NCI-H1105 treated with DMSO at 0.1 percent for 48 hours (cell line): Measurements from ENCODE around the gene CROCC2.
"Not testable (repeated sequence)": the region's sequence is repeated elsewhere in the genome, so short reads cannot be mapped to it uniquely, and the experiment has no call there.

Experiments used
- DNase-seq: peaks from one replicate; lab custom pipeline; 2025; lab: John Stamatoyannopoulos, UW

CROCC2 gene

DNA sequence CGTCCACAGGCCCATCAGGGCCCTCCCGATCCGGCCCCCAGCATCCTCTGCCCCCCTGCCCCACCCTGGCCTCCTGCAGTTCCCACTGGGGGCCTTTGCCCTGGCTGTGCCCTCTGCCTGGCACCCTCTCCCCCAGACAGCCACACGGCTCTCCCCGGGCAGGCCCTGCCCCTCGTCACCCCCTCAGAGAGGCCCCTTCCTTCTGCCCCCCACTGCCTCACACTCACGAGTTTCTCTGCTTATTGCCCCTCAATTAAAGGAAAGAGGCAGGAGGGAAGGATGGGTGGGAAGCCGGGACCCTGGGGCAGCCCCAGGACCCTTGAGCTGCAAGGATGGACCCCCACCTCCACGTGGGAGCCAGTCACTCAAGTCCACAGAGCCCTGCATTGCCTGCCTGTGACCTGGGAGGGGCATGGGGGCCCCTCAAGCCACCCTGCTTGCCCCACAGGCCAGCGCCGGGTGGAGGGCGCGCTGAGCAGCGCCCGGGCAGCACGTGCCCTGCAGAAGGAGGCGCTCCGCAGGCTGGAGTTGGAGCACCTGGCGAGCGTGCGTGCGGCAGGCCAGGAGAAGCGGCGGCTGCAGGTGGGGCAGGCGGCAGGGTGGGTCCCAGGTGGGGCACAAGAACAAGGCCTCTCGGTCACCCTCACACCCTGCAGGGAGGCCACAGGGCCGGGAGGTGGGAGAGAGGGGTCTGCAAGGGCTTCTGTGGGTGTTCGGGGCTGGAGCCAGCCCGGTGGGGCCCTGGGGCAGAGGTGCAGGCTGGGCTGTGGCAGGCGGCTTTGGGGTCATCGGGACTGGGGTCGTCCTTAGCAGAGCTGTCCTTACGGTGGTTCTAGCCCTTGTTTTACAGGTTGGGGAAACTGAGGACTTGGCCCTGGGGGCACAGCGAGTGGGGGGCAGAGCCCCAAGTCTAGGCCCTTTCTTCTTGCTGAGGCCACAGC, 61.8 kb downstream of the CROCC2 start:
- no peak for DNase-seq

DNA sequence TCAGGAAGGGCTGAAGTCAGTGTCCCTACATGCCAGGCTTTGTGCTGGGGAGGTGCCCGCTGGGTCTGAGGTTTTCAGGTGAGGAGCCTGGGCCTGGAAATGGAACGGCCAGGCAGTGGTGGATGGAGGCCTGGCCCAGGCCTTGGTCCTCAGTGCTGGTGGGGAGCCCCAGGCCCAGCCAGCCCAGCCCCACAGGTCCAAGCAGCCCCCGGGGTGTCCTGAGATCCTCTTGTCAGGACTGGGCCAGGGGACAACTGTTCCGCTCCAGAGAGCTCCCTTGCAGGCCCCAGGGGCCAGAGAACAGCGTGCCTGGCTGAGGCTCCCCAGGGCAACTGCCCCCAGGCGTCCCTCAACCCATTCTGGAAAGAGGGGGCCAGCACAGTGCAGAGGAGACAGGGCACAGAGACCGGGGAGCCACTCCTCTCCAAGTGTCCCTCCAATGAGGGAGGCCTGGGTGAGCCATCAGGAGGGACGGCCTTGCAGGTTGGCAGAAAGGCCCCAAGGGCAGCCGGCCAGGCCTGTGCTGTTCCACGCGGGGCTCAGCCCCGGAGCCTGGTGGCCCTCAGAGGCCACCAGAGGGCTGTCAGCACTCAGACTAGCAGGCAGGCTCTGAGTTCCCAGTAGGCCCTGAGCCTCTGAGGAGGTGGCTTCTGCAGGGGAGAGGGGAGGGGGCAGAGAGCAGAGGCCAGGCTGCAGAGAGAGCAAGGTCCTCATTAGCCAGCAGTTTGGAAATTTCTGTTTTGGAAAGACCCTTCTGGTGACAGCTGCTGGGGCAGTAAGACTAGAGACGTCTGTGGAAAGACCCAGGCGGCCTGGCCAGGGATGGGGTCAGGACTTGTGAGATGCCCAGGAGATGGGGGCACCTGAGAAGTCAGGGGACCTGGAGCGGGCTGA, 62.8 kb downstream of the CROCC2 start:
- DNase-seq = no peak

DNA sequence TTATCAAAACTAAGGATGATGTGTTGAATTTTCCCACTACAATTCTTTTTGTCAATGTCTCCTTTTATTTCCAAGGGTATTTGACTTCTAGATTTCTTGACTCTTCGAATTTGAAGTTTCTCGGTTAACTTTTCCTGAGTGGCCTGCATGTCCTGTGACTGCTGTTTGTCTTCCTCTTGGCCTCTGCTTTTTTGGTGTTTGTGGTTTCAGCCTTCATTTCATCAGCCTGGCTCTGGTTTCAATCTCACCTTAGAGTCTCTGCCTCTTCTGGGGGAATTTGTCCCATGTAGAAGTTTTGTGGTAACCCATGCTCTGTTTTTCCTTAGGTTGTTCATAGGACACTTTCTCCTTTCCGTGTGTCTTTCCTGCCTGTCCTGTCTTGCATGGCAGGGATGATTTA, 64.0 kb downstream of the CROCC2 start:
- no peak for DNase-seq

DNA sequence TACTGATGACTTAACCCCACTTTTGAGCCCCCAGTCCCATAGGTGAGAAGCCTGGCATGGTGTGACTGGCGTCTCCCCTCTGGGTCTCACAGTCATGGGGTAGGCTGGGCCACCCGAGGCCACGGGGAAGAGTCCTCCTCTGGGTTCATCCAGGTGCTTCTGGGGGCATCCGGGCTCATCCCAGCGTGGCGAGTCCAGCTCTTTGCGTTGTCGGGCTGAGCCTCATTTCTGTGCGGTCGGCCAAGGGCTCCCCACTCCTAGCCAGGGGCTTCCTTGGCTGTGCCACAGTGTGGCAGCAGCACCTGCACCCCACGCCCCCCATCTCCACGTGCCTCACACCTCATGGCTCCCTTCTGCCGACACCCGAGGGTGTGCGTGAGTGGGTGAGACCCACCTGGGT, 64.7 kb downstream of the CROCC2 start:
- DNase-seq = no peak

DNA sequence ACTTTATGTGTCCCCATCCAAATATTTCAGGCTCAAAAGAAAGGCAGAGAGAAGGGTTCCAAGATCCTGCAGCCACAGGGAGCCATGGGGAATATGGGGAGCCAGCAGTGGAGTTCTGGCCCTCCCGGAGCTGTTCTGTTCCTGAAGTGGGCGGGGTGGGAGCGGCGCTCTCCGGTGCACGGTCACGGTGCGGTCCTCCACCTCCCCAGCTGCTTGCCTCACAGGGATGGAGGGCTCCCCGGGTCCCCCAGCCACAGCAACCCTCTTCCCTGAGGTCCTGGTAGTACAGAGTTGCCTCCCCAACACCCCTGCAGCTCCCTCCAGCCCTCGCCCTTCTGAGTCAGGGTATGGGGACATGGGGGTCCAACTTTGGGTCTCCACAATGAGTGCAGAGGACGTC, 66.1 kb downstream of the CROCC2 start:
- no peak for DNase-seq

DNA sequence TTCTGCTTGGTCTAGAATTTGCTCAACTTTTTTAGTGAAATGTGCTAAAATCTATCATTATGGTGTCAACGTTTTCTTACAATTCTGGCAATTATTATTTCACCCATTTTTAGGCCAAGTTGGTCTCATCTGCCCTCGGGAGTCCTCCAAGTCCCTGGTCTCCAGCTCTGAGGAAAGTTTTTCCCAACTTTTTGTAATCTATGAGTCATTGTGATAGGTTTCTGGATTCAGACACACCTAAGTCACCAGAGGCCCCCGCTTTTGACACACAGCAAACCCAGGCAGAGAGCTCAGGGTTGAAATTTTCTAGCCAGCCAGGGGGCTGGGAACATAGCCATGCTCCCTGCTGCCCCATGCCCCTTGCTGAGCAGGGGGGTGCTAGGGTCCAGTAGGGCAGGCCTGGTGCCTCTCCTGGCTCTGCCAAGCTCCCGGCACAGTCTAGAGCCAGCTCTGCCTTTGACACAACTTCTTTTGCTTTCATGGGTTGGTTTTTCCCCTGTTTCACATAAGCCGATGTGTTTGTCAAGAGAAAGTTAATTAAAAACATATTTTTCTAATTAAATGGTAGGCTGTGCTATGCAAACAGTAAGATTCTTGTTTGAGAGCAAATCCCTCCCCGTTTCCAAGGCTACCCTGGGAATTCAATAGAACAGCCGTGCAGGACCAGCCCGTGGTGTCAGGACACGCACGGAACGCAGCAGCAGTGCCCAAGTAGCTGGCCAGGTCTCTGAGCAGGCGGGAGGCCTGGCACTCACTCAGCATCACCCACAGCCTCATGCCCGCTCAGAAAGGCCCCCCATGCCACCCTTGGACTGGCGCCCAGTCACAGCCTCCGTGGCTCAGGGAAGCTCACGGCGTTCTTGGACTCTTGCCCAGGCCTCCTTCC, 66.7 kb downstream of the CROCC2 start:
- peak; percentile 27 for DNase-seq

DNA sequence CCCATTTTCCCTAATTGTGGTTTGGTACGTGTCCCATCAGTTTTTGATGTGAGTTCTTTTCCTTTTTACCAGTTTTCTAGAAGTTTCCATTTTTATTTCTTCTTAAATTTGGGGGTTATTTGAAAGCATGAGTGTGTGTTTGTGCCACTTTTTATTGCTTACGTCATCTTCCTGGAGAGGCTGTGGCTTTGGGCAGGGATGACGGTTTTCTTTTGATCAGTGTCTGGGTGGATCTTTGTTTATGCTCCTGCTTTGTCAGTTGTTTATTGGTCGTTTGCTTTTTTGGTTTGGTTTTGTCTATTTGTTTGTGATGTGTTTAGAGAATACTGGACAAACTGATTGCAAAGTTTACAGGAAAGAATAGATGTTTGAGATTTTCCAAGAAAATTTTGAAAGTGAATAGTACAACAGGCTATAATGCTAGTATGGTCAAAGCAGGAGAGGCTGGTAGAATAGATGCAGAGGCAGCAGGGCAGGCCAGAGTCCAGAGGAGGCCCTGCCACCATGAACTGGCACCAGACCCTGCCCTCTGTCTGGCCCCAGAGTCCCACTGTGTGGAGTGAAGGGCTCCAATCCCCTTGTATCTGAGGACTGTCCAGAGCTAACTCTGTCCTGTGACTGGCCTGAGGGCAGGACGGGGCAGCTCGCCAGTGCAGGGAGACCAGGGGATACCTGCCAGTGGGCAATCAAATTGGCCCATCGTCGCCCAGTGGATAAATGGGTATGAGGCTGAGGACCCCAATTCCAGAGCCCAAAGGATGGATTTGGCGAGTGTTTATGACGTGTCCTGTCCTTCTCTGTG, 68.8 kb downstream of the CROCC2 start:
- no peak for DNase-seq

DNA sequence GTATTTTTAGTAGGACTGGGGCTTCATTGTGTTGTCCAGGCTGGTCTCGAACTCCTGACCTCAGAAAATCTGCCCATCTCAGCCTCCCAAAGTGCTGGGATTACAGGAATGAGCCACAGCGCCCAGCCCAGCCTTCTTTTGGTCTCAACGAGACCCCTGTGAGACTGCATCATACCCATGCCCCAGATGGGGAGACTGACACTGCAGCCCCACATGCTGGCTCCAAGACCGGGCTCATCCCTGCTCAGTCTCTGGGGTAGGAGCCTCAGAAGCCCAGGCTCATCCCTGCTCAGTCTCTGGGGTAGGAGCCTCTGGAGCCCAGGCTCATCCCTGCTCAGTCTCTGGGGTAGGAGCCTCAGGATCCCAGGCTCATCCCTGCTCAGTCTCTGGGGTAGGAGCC, 69.8 kb downstream of the CROCC2 start:
- DNase-seq = not testable (repeated sequence)

DNA sequence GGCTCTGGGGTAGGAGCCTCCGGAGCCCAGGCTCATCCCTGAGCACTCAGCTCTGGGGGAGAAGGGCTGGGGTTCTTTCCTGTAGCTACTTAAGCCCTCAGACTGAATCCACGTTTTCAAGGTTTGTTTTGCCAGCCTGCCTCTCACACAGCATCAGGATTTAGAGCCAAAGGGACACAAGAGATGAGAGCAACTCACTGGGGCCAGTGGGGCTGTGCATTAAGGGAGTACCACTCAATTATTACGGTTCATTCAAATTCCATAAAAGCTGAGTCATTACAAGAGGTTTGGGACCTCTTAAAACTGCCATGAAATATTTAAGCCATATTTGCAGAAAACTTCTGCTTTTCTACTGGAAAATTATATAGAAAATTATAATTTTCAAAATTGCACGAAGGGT, 75.1 kb downstream of the CROCC2 start:
- no peak for DNase-seq

DNA sequence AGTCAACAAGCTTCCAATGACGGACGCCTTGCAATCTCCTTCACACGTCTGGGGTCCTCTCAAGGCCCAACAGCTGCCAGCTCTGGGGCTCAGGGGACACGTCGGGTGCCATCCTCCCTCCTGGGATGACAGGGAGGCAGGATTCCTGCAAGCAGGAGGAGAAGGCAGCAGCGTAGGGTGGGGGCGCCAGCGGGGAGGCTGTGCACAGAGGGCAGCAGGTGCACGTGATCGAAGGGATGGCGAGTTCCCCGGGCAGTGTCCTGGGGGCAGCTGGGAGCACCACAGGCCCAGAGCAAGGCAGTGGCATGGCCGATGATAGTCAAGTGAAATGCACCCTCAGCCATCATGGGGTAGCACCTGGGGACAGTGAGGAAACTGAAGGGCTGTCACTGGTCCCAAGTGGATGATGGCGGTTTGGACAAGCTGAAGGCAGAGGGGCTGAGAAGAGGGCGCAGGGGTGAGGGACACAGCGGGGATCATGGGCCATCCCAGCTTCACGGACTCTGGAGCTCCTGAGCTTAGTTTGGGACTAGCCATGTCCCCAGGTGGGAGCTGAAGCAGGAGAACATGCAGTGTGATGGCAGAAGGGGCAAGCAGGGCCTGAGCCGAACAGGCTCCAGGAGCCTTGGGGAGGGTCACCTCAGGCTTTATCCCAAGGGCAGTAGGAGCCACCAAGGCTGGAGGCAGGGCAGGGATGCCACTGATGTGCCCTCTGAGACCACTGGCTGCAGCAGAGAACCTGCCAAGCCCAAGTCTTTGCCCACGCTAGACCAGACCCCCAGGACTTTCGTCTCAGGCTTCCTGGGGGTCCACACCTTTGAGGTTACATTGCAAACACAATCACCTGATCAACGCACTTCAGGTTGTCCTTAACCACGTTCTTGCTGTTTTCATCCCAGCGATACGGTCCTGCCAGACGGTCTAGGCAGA, 76.0 kb downstream of the CROCC2 start:
- no peak for DNase-seq

DNA sequence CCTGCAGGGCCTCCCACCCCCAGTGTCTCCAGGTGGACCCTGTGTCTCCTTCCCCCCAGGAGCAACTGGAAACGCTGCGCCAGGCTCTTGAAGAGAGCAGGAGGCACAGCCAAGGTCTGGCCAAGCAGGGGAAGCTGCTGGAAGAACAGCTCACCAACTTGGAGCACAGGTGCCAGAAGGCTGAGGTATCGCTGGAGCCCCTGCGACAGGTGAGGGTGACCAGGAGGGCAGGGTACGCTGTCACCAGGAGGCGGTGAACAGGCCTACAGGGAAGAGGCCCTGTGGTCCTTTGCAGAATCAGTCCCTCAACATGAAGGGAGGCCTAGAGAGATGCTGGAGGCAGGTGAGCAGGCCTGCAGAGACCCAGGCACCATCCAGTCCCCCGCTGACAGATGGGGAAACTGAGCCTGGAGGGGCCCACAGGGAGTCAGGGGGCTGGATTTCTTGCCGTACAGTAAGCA, 76.7 kb downstream of the CROCC2 start:
- DNase-seq = no peak

DNA sequence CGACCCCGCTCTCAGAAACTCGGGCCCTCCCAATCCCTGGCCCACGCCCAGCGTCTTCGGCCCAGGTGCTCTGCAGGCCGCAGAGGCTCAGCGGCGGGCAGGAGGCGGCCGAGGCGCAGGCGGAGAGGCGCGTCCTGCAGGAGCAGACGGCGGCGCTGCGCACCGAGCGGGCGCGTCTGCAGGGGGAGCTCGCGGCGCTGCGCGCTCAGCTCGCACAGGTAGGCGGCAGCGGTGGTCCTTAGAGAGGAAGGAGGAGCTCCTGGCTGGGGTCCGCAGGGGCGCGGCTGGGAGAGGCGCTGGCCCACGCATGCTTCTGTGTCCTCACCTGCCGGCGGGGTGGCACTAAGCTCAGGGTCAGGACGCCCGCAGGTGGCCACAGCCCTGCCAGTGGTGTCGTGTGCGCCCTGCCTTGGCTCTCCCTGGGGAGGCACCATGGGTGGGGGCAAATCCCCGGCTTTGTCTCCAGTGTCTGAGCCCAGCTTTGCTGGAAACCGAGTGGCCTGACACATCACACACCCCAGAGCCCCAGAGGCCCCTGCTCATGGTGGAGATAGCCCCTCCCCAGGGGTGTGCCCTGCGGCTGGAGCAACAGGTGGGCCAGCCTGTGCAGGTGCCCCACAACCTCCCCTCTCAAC, 77.3 kb downstream of the CROCC2 start:
- DNase-seq = peak; percentile 22

DNA sequence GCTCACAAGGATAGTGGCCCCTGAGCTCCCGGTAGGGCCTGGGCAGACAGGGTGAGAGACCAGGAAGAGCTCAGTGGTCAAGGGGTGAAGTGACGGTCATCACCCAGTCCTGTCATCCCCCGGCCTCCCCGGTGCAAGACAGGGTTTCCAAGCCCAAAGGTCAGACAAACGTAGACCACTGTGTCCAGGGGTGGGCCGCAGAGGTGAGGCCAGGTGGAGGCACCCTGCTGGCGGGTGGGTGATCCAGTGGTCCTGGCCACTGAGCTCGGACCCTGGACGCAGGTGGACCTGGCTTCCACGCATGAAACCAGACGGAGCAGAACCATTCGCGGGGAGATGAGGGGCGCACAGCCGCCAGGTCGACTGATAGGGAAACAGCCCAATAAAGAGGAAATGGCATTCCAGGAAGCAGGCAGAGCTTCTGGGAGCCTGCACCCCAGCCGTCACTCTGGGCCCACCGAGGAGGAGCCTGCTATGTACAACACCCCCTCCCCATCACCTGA, 77.9 kb downstream of the CROCC2 start:
- no peak for DNase-seq

DNA sequence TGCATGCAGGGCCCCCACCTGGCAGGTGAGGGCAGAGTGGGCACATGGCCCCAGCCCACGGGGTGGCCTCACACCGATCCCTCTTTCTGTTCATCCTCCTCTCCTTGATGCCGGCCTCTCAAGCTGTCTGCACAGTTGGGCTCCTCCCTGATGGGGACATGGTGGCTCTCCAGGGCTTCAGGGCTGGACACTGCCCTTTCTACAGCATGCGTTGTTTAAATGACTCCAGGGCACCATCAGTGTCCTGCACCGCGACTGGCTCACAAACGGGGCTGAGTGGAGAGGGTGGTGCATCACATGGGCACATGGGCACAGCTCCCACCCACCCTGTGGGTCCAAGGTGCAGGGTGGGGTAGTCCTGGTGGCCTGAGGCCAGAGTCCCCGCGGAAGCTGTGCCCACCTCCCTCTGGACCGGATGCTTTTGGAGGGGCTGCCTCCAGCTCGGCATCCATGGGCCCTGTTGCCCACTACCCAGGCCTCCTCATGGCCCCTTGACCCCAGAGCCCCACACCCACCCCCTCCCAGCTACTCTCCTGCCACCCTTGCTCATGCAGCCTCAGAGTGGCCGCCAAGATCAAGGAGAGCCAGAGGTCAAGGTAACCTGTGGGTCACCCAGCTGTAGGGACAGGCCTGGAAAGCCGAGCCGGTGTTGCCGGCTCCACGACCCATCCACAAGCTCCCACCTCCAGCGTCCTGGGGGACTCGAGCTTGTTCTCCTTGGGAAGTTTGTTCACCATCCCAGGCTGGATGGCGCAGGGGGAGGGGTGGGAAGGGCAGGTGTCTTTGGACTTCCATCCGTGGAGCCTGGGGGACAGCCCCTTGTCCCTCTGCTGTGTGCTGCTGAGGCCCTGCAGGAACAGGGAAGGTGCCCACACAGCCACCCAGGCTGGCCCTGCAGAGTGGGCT, 80.0 kb downstream of the CROCC2 start:
- no peak for DNase-seq

DNA sequence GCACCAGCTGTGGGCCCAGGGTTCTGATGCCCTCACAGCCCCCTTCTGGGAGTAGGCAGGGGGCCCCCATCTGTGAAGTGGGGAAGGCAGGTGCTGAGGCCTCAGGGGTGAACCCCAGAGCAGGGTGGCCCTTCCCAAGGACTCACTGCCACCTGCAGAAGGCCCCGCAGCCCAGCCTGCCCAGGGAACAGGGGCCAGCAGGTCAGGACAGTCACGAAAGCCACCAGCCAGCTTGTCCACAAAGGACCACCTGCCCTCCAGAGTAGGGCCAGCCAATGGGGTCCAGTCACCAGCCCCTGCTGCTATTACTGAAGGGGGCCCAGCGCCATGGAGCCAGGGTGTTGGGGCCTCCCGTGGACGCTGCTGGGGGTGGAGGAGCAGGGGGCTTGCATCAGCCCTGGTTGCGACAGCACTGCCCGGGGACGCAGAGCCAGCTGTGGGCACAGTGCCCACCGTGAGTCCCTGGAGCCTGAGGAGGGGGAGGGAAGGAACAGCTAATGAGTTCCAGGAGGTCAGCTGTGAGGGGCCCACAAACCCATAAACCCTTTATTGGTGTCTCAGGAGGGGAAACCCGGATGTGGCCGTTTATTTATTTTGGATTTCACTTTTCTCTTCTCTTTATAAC, 80.8 kb downstream of the CROCC2 start:
- no peak for DNase-seq

DNA sequence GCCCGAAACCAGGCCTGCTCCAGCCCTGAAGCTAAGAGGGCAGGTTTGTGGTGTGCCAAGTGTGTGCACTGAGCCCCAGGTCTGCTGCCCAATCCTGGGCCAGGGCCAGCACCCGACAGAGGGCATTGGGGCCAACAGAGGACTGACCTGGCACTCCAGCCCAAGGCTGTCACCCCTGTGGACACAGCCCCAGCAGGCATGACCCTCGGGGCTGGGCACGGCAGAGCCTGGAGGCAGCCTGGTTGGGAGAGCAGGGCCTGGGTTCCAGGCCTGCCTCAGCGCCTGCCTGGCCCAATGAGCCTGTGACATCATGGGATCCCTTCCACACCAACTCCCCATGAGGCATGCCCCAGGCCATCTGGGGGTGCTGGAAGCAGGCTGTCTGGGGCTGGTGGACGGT, 81.5 kb downstream of the CROCC2 start:
- no peak for DNase-seq

DNA sequence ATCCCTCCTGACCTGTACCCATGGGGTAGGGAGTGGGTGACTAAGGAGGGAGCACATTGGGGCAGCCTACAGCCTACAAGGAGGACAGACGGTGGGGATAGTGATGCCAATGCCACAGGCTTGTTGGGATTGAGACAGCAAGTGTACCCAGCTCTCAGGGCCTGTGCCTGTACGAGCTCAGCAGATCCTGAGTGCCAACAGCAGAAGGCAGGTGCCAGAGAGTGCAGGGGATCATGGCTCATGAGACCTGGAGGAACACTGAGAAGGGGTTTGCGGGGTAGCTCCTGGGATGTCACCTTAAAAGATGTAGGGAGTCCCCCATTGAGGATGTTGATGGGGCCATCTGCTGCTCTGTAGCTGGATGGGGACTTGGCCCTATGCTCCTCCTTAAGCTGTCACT, 82.0 kb downstream of the CROCC2 start:
- DNase-seq = no peak
